ENCODE measurements around the gene ARHGAP24. TPM values are rescaled to one million over a fixed set of nuclear protein-coding genes. Genes with fewer than 3 reads are reported as not detected.

The ARHGAP24 gene
- total RNA-seq, 1 experiment from 2014 or later, result 17.4 TPM

GRCh38 chr4:85738721-85739120 is 263.8 kb downstream of the ARHGAP24 start:
- POLR2A ChIA-PET, result interaction anchor here (0.7 kb wide), 1 partner anchor 224 kb away, joined by 15 read pairs; no protein-coding TSS in a partner anchor

GRCh38 chr4:85740431-85740861 is 265.5 kb downstream of the ARHGAP24 start:
- Histone ChIP-seq H3K27me3 (ENCODE audit: control insufficient read depth, insufficient read depth, low read length) (no peaks in the 10 kb centered on the region), H3K9me3 (ENCODE audit: control insufficient read depth, insufficient read depth, low read depth, low read length) (no peaks in the 10 kb centered on the region), H3K4me3 (ENCODE audit: low read depth in 2 of 2, low read length in 2 of 2) (no peak overlapping the region), H3K4me1 (ENCODE audit: control insufficient read depth, insufficient read depth, low read length) (peaks cover 44% of the 10 kb centered on the region), H3K36me3 (ENCODE audit: control insufficient read depth, insufficient read depth, low read length) (no peaks in the 10 kb centered on the region), H3K27ac (ENCODE audit: low read length) (no peak overlapping the region; the same call in 1 of the 2 replicates)
- DNase-seq (ENCODE audit: low read depth, low spot score) (no peak), ATAC-seq (peak; percentile 33; the same call in 1 of the 2 replicates)
- POLR2A ChIA-PET, result interaction anchor here (0.6 kb wide), 1 partner anchor 242 kb away, joined by 3 read pairs; no protein-coding TSS in a partner anchor
- in situ Hi-C loops (cut with HindIII; ENCODE audit: low pct_unique_long_range_greater_than_20kb, low sequenced_read_pairs) (no loop called here), intact Hi-C loops (cut with micrococcal nuclease; ENCODE audit: unreplicated experiment) (loop anchor here (10.0 kb wide), 1 partner anchor 656 kb away; no protein-coding TSS in a partner anchor)
- TF ChIP-seq POLR2AphosphoS5 (IDR thresholded peaks at IDR 0.05; ENCODE audit: low read depth, low read length), result no peak
- TF ChIP-seq TCF7L2 (IDR thresholded peaks at IDR 0.05; ENCODE audit: low read depth, low read length), result no peak
- TF ChIP-seq REST (IDR thresholded peaks at IDR 0.05; ENCODE audit: insufficient read depth in 1 of 2, low read depth in 2 of 2, low read length in 1 of 2), result no peak
- TF ChIP-seq SIN3A (IDR thresholded peaks at IDR 0.05; ENCODE audit: borderline replicate concordance, insufficient read depth, low read depth, low read length), result no peak
- TF ChIP-seq CTCF (IDR thresholded peaks at IDR 0.05), result no peak
- CTCF ChIA-PET, result no interaction called here
- BruUV-seq (replicated peaks), result no TSS peak

More at GRCh38 chr4:85738721-85739120, 263.8 kb downstream of the ARHGAP24 start:
- DNase-seq (ENCODE audit: low read depth, low spot score) (no peak), ATAC-seq (no peak)
- no peaks in the 10 kb centered on the region for H3K36me3 ChIP-seq (ENCODE audit: control insufficient read depth, insufficient read depth, low read length)
- intact Hi-C loops (cut with micrococcal nuclease; ENCODE audit: unreplicated experiment) (no loop called here), in situ Hi-C loops (cut with HindIII; ENCODE audit: low pct_unique_long_range_greater_than_20kb, low sequenced_read_pairs) (no loop called here)
- no peak overlapping the region for H3K4me3 ChIP-seq (ENCODE audit: low read depth in 2 of 2, low read length in 2 of 2)
- no peaks in the 10 kb centered on the region for H3K27me3 ChIP-seq (ENCODE audit: control insufficient read depth, insufficient read depth, low read length)
- H3K9me3 ChIP-seq (ENCODE audit: control insufficient read depth, insufficient read depth, low read depth, low read length), result no peaks in the 10 kb centered on the region
- peaks cover 28% of the 10 kb centered on the region for H3K4me1 ChIP-seq (ENCODE audit: control insufficient read depth, insufficient read depth, low read length)
- CTCF ChIA-PET, result no interaction called here
- no TSS peak for BruUV-seq (replicated peaks)
- 0 out of 2 replicates have a peak overlapping the region, but pooled peaks have one; percentile 34 for H3K27ac ChIP-seq (ENCODE audit: low read length)
- TF ChIP-seq REST (IDR thresholded peaks at IDR 0.05; ENCODE audit: insufficient read depth in 1 of 2, low read depth in 2 of 2, low read length in 1 of 2) (no peak), SIN3A (IDR thresholded peaks at IDR 0.05; ENCODE audit: borderline replicate concordance, insufficient read depth, low read depth, low read length) (no peak), CTCF (IDR thresholded peaks at IDR 0.05) (no peak), POLR2AphosphoS5 (IDR thresholded peaks at IDR 0.05; ENCODE audit: low read depth, low read length) (no peak), TCF7L2 (IDR thresholded peaks at IDR 0.05; ENCODE audit: low read depth, low read length) (no peak)
